Suppressor macrophage treated with lipopolysaccharide for 4 hours (primary cell): ENCODE results near the gene COMMD7.
A peak's percentile ranks its signal among the peaks of the same experiment; 100 is the strongest.
"Not testable (repeated sequence)": the region's sequence is repeated elsewhere in the genome, so short reads cannot be mapped to it uniquely, and the experiment has no call there.

ENCODE experiments used
- DNase-seq: peaks from one replicate; pipeline ENCODE4 v3.0.0-alpha.2; 2020

COMMD7 gene

GRCh38 chr20:32718749-32719348, 24.4 kb downstream of the COMMD7 start:
- no peak for DNase-seq

DNA sequence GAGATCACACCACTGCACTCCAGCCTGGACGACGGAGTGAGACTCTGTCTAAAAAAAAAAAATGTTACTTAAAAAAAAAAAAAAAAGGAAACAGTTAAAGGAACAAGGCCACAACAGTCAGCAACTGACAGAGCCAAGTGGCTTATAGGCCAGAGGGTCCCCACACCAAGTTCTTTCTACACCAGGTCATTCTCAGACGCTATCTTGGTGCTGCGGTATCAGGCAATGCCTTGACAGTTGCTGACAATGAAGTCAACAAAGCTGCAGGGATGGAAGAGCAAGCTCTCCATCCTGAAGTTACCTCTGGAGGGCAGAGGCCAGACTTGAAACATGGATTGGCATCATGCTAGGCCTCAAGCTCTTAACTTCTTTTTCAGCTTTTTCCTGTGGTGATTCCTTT, 31.9 kb downstream of the COMMD7 start:
- no peak for DNase-seq

DNA sequence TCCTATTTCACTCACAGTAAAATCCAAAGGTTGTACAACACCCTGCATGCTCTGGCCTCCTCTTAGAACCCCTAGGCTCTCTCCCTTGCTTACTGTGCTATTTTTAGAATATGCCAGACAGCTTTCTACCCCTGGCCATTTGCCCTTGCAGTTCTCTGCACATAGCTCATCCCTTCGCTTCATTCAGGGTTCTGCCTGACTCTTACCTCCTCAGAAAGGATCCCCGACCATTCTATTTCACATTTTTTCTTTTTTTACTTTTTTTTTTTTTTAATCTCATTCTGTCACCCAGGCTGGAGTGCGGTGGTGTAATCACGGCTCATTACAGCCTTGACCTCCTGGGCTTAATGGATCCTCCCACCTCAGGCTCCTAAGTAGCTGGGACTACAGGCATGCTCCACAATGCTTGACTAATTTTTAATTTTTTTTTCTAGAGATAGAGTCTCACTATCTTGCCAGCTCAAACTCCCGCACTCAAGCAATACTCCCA, 33.6 kb downstream of the COMMD7 start:
- no peak for DNase-seq

- not testable (repeated sequence) for DNase-seq
These were observed 34.1 kb downstream of the COMMD7 start for GRCh38 chr20:32709029-32709631.

GRCh38 chr20:32707691-32708581, 35.3 kb downstream of the COMMD7 start:
- DNase-seq: no peak

- DNase-seq: no peak
These were observed 36.8 kb downstream of the COMMD7 start for GRCh38 chr20:32706486-32706885.

DNA sequence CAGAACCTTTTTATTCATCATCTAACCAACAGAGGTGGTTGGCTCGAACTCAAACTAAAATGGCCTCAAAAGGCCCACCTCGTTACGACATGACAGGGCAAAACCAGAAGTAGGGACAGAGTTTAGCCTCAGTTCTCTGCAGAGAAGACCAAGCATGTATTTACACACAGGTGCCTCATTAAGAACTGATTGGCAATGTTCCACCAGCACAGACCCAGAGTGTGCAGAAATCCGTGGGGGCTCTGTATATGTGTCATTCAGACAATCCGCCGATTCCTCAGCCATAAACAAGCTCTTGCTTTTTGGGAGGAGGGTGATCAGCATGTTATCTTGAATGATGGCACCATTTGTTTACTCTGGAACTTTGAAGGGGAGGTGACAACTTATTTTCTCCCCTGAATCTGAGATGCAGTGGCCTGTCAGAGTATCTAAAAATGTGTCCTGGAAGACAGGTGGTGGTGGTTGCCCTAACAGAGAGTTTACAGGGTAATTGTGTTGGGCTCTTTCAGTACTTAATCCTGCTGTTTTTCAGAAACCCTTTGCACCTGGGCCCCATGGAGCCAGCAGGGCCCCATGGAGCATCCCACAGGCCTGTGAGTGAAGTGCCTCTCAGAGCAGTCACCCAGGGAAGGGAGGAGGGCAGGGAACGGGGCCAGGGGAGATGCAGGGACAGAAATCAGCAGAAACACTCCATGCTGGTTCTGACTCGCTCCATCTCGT, 40.4 kb downstream of the COMMD7 start:
- no peak for DNase-seq

DNA sequence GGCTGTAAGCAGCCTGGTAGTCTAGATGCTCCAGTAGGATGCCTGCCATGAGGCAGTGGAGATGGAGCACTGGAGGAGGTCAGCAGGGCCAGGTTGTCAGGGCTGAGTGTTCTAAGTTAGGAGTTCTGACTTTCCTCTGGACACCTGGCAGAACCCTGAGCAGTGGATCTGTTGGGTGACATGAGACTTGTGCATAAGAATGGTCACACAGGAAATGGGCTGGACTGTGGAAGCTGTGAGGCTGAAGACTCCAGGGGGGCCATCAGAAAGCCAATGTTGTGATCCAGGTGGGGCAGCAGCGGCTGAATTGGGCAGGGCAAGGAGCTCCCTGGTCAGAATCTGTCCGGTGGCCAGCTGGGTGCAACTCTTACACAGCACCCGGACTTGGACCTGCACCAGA, 45.7 kb downstream of the COMMD7 start:
- no peak for DNase-seq

GRCh38 chr20:32695089-32695488, 48.2 kb downstream of the COMMD7 start:
- DNase-seq: no peak

DNA sequence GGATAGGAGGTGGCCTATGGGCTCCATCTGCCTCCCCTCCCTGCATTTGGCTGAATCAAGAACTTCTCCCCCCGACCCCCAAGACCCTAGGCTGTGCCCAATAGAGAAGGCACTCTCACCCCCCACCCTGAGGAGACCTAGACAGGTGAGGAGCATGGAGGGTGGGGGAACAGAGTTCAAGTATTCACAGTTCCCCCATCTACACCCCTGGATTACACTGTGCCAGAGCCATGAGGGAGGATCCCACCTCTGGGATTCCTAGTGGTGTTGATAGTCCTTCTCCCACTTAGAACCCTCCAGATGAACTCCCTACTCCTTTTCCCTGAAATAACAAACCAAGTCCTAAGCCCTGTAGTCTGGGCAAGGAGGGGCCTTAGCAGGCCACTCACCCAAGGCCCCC, 54.3 kb downstream of the COMMD7 start:
- DNase-seq: not testable (repeated sequence)

- DNase-seq: no peak
These were observed 56.1 kb downstream of the COMMD7 start for GRCh38 chr20:32687180-32687532.

DNA sequence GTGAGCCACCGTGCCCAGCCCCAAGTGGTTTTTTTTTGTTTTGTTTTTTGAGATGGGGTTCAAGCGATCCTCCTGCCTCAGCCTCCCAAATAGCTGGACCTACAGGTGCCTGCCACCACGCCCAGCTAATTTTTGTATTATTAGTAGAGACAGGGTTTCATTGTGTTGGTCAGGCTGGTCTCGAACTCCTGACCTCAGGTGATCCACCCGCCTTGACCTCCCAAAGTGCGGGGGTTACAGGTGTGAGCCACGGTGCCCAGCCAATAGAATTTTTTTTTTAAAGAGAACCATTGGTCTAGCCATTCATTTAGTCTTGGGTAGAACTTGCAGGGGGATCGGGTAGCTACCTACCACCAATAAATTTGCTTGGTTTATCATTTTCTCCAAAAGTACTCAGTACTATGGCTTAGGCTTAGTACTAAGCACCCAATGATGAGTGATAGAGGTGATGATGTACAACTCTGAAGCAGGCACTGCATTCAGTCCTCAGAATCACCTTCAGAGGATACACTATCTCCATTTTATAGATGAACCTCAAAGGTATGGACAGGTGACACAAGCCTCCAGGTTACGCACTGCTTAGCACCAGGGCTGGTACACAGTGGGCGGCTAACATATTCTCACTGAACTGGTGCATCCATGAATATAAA, 56.6 kb downstream of the COMMD7 start:
- DNase-seq: no peak

DNA sequence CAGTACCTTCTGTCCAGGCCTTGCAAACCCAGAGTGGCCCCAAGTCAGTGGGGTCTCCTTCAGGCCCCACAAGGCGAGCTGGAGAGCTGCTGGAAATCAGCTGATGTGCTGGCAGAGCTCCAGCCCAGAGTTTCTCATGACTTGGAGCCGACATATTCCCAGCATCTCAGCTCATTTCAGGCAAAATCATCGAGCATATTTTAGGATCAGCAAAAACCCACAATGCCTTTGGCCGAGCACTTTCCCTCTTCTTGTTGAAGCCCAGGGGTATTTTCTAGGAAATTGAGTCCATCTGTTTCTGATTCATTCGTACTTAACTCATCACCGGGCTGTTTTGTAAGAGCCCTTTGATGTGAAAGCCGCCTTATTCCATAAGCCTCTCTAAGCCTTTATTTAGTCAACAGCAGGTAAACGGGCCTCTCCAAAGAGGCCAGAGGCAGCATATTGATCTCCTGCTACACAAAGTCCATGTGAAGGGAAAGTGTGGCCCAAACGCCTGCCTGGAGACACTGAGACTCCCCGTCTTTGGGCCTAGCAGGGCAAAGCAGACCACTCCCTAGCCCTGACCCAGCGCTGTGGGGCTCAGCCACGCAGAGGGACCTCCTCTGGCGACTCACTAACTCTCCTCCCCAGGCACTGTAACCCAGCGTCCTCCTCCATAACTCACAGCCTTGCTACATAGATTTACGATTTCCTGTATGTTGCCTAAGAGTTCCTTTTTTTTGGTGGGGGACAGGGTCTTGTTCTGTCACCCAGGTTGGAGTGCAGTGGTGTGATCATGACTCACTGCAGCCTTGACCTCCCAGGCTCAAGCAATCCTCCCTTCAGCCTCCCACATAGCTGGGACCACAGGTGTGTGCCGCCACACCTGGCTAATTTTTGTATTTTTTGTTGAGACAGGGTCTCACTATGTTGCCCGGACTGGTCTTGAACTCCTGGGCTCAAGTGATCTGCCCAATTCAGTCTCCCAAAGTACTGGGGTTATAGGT, 57.4 kb downstream of the COMMD7 start:
- peak; percentile 70 for DNase-seq

DNA sequence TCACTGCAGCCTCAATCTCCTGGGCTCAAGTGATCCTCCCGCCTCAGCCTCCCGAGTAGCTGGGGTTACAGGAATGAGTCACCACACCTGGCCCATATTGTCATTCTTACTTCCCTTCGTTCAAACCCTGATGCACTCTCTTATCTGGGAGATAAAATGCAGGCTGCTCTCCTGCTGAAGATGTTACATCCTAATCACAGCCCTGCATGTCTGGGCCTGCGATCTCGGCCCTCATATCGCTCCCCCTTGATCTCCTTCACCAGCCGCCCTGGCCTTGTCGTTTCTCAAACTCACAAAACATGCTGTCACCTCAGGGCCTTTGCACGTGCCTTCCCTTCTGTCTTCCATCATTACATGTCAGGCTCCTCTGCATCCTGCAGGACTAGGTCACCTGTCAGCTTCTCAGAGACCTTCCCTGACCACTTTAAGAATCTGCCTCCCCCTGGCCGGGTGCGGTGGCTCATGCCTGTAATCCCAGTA, 60.7 kb downstream of the COMMD7 start:
- DNase-seq: no peak

GRCh38 chr20:32681175-32682084, 61.8 kb downstream of the COMMD7 start:
- peak; percentile 59 for DNase-seq

- no peak for DNase-seq
These were observed 62.6 kb downstream of the COMMD7 start for GRCh38 chr20:32680544-32681174.

DNA sequence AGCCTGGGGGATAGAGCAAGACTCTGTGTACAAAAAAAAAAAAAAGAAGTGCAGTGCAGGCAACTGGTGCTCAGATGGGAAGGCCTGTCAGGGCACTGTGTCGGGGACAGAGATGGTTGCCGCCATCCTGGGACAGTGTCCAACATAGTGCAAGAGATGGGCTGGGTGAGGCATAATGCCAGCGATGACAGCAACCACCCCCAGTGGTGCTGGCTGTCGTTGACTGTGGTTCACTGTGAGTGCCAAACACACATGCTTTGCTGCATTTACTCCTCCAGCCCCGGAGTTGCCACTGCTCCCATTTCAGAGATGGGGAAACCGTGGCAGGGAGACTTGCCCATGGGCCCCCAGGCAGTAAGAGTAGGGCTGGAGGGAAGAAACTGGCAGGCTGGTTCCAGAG, 64.3 kb downstream of the COMMD7 start:
- DNase-seq: no peak

- no peak for DNase-seq
These were observed 67.9 kb downstream of the COMMD7 start for GRCh38 chr20:32675223-32675975.

DNA sequence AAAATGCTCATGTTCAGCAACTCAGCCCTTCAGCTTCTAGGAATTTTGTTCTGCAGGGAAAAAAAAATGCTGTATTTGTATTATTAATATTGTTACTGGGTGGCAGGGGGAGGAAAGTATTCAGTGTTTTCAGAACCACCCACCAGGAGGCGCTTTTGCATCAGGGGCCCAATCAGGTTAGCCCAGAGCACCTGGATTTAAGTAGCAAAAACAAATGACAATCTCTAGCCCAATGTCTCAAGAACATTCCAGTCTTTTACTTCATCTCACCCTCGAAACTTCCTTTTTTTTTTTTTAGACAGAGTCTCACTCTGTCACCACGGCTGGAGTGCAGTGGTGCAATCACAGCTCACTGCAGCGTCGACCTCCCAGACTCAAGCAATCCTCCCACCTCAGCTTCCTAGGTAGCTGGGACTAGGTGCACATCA, 68.9 kb downstream of the COMMD7 start:
- peak; percentile 55 for DNase-seq
